ENCODE measurements around the gene DVL1. TPM values are rescaled to one million over a fixed set of nuclear protein-coding genes. Genes with fewer than 3 reads are reported as not detected.

The DVL1 gene
- total and polyA plus RNA-seq, 7 donors = 25.8 to 85.0 (median 58.9) TPM

- Histone ChIP-seq H3K27ac (no peak overlapping the region), H3K4me3 (no peak overlapping the region), H3K9me3 (no peaks in the 10 kb centered on the region), H3K4me1 (peaks cover 0 to 33% (median 29%) of the 10 kb centered on the region in 4 donors), H3K27me3 (no peaks in the 10 kb centered on the region), H3K36me3 (no peaks in the 10 kb centered on the region)
- intact Hi-C loops (cut with DNase I) = no loop called here
- 40 to 76% methylated on average over 14 of the region's 14 CpGs for WGBS, 2 donors
- no peak for TF ChIP-seq CTCF (IDR thresholded peaks at IDR 0.05)
- no peak for TF ChIP-seq EP300 (IDR thresholded peaks at IDR 0.05)
- TF ChIP-seq POLR2AphosphoS5 (IDR thresholded peaks at IDR 0.05) = no peak
- TF ChIP-seq POLR2A (IDR thresholded peaks at IDR 0.05) = no peak
- DNase-seq = no peak
Observed at GRCh38 chr1:1364266-1364665, 15.0 kb upstream of the DVL1 start.

GRCh38 chr1:1361982-1362423, 12.8 kb upstream of the DVL1 start:
- Histone ChIP-seq H3K36me3 (no peaks in the 10 kb centered on the region), H3K4me1 (peaks cover 0 to 50% (median 39%) of the 10 kb centered on the region in 4 donors), H3K27ac (peak overlapping the region; percentile 86 to 95 (median 94)), H3K9me3 (no peaks in the 10 kb centered on the region), H3K27me3 (no peaks in the 10 kb centered on the region), H3K4me3 (no peak overlapping the region)
- TF ChIP-seq POLR2A (IDR thresholded peaks at IDR 0.05) = no peak
- peak in 2 of 4 donors; percentile 12 to 27 for TF ChIP-seq POLR2AphosphoS5 (IDR thresholded peaks at IDR 0.05)
- TF ChIP-seq EP300 (IDR thresholded peaks at IDR 0.05) = no peak
- TF ChIP-seq CTCF (IDR thresholded peaks at IDR 0.05) = peak in 1 of 4 experiments; percentile 25
- 28 to 33% methylated on average over 13 of the region's 13 CpGs for WGBS, 2 donors
- intact Hi-C loops (cut with DNase I) = no loop called here
- DNase-seq = peak; percentile 90

- Histone ChIP-seq H3K4me3 (no peak overlapping the region), H3K27me3 (no peaks in the 10 kb centered on the region), H3K36me3 (no peaks in the 10 kb centered on the region), H3K4me1 (peaks cover 0 to 56% (median 45%) of the 10 kb centered on the region in 4 donors), H3K9me3 (no peaks in the 10 kb centered on the region), H3K27ac (peak overlapping the region; percentile 86 to 95 (median 94))
- intact Hi-C loops (cut with DNase I) = no loop called here
- TF ChIP-seq POLR2A (IDR thresholded peaks at IDR 0.05) (no peak), CTCF (IDR thresholded peaks at IDR 0.05) (no peak), POLR2AphosphoS5 (IDR thresholded peaks at IDR 0.05) (no peak), EP300 (IDR thresholded peaks at IDR 0.05) (no peak)
- peak; percentile 64 for DNase-seq
- WGBS, 2 donors = 74 to 75% methylated on average over 35 of the region's 35 CpGs
Observed at GRCh38 chr1:1361233-1361981, 12.2 kb upstream of the DVL1 start.

GRCh38 chr1:1360506-1361169, 11.4 kb upstream of the DVL1 start:
- no peak overlapping the region for H3K4me3 ChIP-seq
- WGBS, 2 donors = 70 to 78% methylated on average over 20 of the region's 20 CpGs

More at GRCh38 chr1:1360506-1361169, 11.4 kb upstream of the DVL1 start:
- intact Hi-C loops (cut with DNase I) = no loop called here
- no peaks in the 10 kb centered on the region for H3K9me3 ChIP-seq
- DNase-seq = peak; percentile 92
- H3K36me3 ChIP-seq = no peaks in the 10 kb centered on the region
- peaks cover 0 to 64% (median 53%) of the 10 kb centered on the region in 4 donors for H3K4me1 ChIP-seq
- peak overlapping the region; percentile 86 to 95 (median 94) for H3K27ac ChIP-seq
- TF ChIP-seq POLR2AphosphoS5 (IDR thresholded peaks at IDR 0.05) = peak in 3 of 4 donors; percentile 18 to 45 (median 34)
- TF ChIP-seq CTCF (IDR thresholded peaks at IDR 0.05) = no peak
- H3K27me3 ChIP-seq = no peaks in the 10 kb centered on the region

Measured in sigmoid colon (tissue), 7 donors.